Heart right ventricle (tissue), 16 donors: Measurements from ENCODE around the gene DAPL1. TPM values are rescaled to one million over a fixed set of nuclear protein-coding genes. Genes with fewer than 3 reads are reported as not detected.

Experiments
- ATAC-seq, 8 donors: fragments of 200-7000 bp; cut with Tn5 transposase; one replicate each; pipeline ENCODE4 v1.9.1; 2020; ENCODE audit warnings: mild to moderate bottlenecking in 8 of 8, moderate library complexity in 8 of 8, moderate number of reproducible peaks in 1 of 8
- DNase-seq, 2 donors: peaks; one replicate each; pipeline ENCODE4 v3.0.0-alpha.2; 2020
- H3K27ac ChIP-seq, 10 donors: fragments of 200-600 bp; sonication (generic) in 2 of 10; one replicate each; pipeline versions ENCODE4 v1.5.0 to v1.8.0; 2020 to 2022; ENCODE audit warnings: mild to moderate bottlenecking in 3 of 10
- H3K27me3 ChIP-seq, 7 donors: fragments of 200-600 bp; one replicate each; pipeline ENCODE4 v1.8.0; 2021 to 2022; ENCODE audit warnings: mild to moderate bottlenecking in 2 of 7
- H3K36me3 ChIP-seq, 9 donors: fragments of 200-600 bp; sonication (generic) in 1 of 9; one replicate each; pipeline versions ENCODE4 v1.5.0 to v1.8.0; 2020 to 2022; ENCODE audit warnings: mild to moderate bottlenecking in 2 of 9
- H3K4me1 ChIP-seq, 9 donors: fragments of 200-600 bp; sonication (generic) in 1 of 9; one replicate each; pipeline versions ENCODE4 v1.5.0 to v1.8.0; 2020 to 2022; ENCODE audit warnings: mild to moderate bottlenecking in 4 of 9
- H3K4me3 ChIP-seq, 10 donors: fragments of 200-600 bp; sonication (generic) in 2 of 10; one replicate each; pipeline versions ENCODE4 v1.5.0 to v1.8.0; 2020 to 2022; ENCODE audit warnings: mild to moderate bottlenecking in 7 of 10, moderate library complexity in 2 of 10
- H3K9me3 ChIP-seq, 11 donors: fragments of 200-600 bp in 10 of 11; sonication (generic) in 2 of 11; one replicate each; pipeline versions ENCODE4 v1.5.0 to v1.8.0; 2013 to 2022; ENCODE audit warnings: mild to moderate bottlenecking in 2 of 11, control low read depth in 1 of 11, moderate library complexity in 1 of 11
- WGBS, 2 donors: extraction: QIAGEN DNeasy Blood & Tissue Kit; methylation state at CpG; one replicate each; pipeline ENCODE4 v1.1.7; 2013; ENCODE audit warnings: inconsistent platforms in 1 of 2; 5-methylcytosine and 5-hydroxymethylcytosine counted together
- intact Hi-C, 10 donors: fragments of 100-400 bp; cut with DNase I; formaldehyde crosslinking; loops; one replicate each; pipeline versions ENCODE4 v1.11.1 to v1.14.2; 2022
- long read RNA-seq, 3 donors: library from polyadenylated mRNA; unstranded; transcript quantifications; one replicate each; pipeline ENCODE4 v2.0.0, GENCODE V29; 2020 to 2021
- polyA plus RNA-seq, 2 donors: library from polyadenylated mRNA; stranded (reverse); fragments of 200-250 nt; gene quantifications; one replicate each; pipeline ENCODE4 v1.2.3, GENCODE V29; 2013
- total RNA-seq, 10 donors: library from RNA; stranded (reverse); fragmentation: NEBNext Ultra II Directional in 3 of 10; extraction: Animal tissue kit (Norgen Biotek cat#: 25700) in 3 of 10; gene quantifications; one replicate each; pipeline versions ENCODE4 v1.2.1 to v1.2.4, GENCODE V29; 2021 to 2023
- TF ChIP-seq, protein P1 (sequence below), 9 donors: fragments of 200-600 bp; sonication (generic) in 2 of 9; IDR thresholded peaks; one replicate each; pipeline versions ENCODE4 v1.5.0 to v1.8.0; 2021 to 2022; ENCODE audit warnings: antibody characterized with exemption in 9 of 9, mild to moderate bottlenecking in 5 of 9, moderate library complexity in 1 of 9
- donor health status: Arrhythmogenic right ventricular cardiomyopathy.
- donor health status: ischemic (EF 13 %, LVEDD 7.1; RV severe dilation, severe dysfunction).
- donor health status: healthy with polysubstance abuse.
- donor health status: DM: no; HTN: yes; CAD: no.
- donor health status: DM: no; HTN: no; CAD: no.
- donor health status: ischemic (EF 25% LVEDD 6.9; RV normal size, moderate dysfunction).
- donor health status: ischemic (EF 25% LVEDD 5.7; RV mildly dilated, moderate dysfunction).
- donor health status: healthy.
- donor health status: DM: yes; HTN: yes; CAD: no.
- donor health status: Ischemic cardiomyopathy.
- donor health status: ischemic (EF 35%, LVEDD 5.7; RV mildly dilated, moderate dysfunction).
- donor health status: nonischemic (EF 11% LVEDD 7.7; RV severe dilation, severe dysfunction).
- donor health status: DM: yes; HTN: yes; CAD: no.
- donor health status: PGD.
- donor health status: ischemic (EF 29% LVEDD 5.4; RV normal size, mild dysfunction).
- donor health status: nonischemic (EF 23%, LVEDD 6.1; RV moderate dilation, normal function).

Gene DAPL1, protein sequence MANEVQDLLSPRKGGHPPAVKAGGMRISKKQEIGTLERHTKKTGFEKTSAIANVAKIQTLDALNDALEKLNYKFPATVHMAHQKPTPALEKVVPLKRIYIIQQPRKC
- total RNA-seq = not detected
- under 1 TPM in 1 of 2 donors, not detected in 1; 0.87 TPM for polyA plus RNA-seq
- long read RNA-seq, donor 1 = 0 reads
- long read RNA-seq, donor 2 = 0 reads
- long read RNA-seq, donor 3 = 0 reads

DNA sequence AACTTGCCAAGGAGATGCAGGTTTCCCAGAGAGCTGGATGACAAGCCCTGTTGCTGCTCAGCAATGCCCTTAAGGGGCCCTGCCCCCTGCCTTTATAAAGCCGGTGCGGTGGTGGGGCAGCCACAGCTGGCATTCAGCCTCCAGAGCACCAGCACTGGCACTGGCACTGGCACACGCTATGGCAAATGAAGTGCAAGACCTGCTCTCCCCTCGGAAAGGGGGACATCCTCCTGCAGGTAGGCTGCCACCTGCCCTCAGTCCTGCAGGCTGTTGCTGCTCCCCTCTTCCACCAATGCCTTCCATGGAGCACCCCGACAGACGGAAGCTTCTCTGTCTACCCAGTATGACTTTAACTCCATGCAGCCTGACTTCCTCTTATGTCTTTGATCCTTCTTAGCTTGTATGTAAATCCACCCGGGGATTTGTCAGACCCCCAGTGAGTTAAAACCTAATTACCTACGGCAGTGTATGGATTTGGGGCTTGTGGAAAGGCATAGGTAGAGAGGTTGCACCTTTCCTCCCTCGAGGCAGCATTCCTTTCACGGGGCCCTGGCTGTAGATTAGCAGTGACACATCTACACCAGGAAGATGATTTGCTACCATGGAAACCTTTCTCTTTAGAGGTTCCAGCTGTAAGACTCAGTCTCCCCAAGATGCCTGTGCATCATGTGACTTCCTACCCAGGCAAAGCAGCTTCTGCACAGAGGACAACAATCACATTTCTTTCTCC is at the start of gene DAPL1:
Gene DAPL1, plus strand, starts transcription at position 123 of the 730 bp plus-strand sequence. Its CDS starts 56 bp downstream, at position 179.
- Histone ChIP-seq H3K9me3 (no peaks in the 10 kb centered on the region), H3K36me3 (no peaks in the 10 kb centered on the region), H3K4me1 (peaks cover 0 to 4% (median 0%) of the 10 kb centered on the region in 9 donors), H3K4me3 (no peak within 1 kb of the TSS), H3K27ac (no peak within 1 kb of the TSS), H3K27me3 (peaks cover 0 to 4% (median 0%) of the 10 kb centered on the region in 7 donors)
- TF ChIP-seq, protein P1, sequence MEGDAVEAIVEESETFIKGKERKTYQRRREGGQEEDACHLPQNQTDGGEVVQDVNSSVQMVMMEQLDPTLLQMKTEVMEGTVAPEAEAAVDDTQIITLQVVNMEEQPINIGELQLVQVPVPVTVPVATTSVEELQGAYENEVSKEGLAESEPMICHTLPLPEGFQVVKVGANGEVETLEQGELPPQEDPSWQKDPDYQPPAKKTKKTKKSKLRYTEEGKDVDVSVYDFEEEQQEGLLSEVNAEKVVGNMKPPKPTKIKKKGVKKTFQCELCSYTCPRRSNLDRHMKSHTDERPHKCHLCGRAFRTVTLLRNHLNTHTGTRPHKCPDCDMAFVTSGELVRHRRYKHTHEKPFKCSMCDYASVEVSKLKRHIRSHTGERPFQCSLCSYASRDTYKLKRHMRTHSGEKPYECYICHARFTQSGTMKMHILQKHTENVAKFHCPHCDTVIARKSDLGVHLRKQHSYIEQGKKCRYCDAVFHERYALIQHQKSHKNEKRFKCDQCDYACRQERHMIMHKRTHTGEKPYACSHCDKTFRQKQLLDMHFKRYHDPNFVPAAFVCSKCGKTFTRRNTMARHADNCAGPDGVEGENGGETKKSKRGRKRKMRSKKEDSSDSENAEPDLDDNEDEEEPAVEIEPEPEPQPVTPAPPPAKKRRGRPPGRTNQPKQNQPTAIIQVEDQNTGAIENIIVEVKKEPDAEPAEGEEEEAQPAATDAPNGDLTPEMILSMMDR (IDR thresholded peaks at IDR 0.05) = no peak
- WGBS, 2 donors = 28 to 30% methylated on average over 10 of the region's 10 CpGs
- DNase-seq (no peak), ATAC-seq (peak in 1 of 8 donors; percentile 41)
- intact Hi-C loops = no loop called here

DNA sequence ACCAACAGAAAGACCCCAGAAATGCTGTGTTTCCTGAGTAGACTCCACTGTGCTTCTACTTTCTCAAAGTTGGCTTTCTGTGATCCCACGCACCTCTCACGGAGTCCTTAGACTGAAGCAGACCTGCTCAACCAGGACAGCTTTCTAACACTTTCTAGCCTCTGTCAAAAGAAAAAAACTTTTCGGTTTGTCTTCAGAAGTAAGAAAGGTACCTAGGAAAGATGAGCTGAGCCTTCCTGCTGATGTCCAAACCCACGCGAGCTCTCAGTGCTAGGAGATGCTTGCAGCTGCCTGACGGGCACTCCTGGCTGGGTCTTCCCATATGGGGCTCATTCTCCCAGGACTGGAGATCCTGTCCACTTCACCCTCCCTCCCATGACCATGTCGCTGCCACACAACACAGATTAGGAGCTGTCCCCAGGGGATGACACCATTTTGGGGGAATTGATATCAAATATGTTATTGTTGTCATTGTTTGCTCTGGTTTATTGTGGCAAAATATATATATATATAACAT is 49.2 kb upstream of the DAPL1 start:
- 52 to 56% methylated on average over 7 of the region's 7 CpGs for WGBS, 2 donors
- intact Hi-C loops = loop anchor here (1.0 to 10.0 kb wide), 11 partner anchors 79 to 724 kb away; partner anchors contain the start of genes CCDC148 (in 7 of the 10) and PKP4 (in 7 of the 10)
- Histone ChIP-seq H3K27ac (peak overlapping the region in 5 of 10 donors; percentile 18 to 65 (median 36)), H3K9me3 (no peaks in the 10 kb centered on the region), H3K4me1 (peaks cover 13 to 54% (median 45%) of the 10 kb centered on the region in 9 donors), H3K27me3 (peaks cover 0 to 4% (median 0%) of the 10 kb centered on the region in 7 donors), H3K4me3 (no peak overlapping the region), H3K36me3 (no peaks in the 10 kb centered on the region)
- ATAC-seq = no peak
- no peak for DNase-seq
- TF ChIP-seq, protein P1 (IDR thresholded peaks at IDR 0.05) = peak in 1 of 9 donors; percentile 14

GRCh38 chr2:158746488-158746887 is 48.6 kb upstream of the DAPL1 start:
- Histone ChIP-seq H3K36me3 (no peaks in the 10 kb centered on the region), H3K27ac (peak overlapping the region in 3 of 10 donors; percentile 15 to 65 (median 50)), H3K4me1 (peaks cover 13 to 48% (median 40%) of the 10 kb centered on the region in 9 donors), H3K4me3 (no peak overlapping the region), H3K9me3 (no peaks in the 10 kb centered on the region), H3K27me3 (peaks cover 0 to 4% (median 0%) of the 10 kb centered on the region in 7 donors)
- intact Hi-C loops = loop anchor here (5.0 to 10.0 kb wide), 10 partner anchors 79 to 724 kb away; partner anchors contain the start of genes CCDC148 (in 7 of the 10) and PKP4 (in 7 of the 10)
- TF ChIP-seq, protein P1 (IDR thresholded peaks at IDR 0.05) = no peak
- no peak for ATAC-seq
- no peak for DNase-seq
- WGBS, 2 donors = 58 to 61% methylated on average over 6 of the region's 6 CpGs

GRCh38 chr2:158747281-158747680 is 47.8 kb upstream of the DAPL1 start:
- TF ChIP-seq, protein P1 (IDR thresholded peaks at IDR 0.05) = no peak
- intact Hi-C loops = loop anchor here (5.0 to 10.0 kb wide), 10 partner anchors 80 to 725 kb away; partner anchors contain the start of genes CCDC148 (in 7 of the 10) and PKP4 (in 7 of the 10)
- peaks cover 7 to 40% (median 34%) of the 10 kb centered on the region in 9 donors for H3K4me1 ChIP-seq
- no peak for DNase-seq
- H3K4me3 ChIP-seq = no peak overlapping the region
- 72 to 75% methylated on average over 2 of the region's 2 CpGs for WGBS, 2 donors
- H3K36me3 ChIP-seq = no peaks in the 10 kb centered on the region
- H3K9me3 ChIP-seq = no peaks in the 10 kb centered on the region
- no peak for ATAC-seq
- peaks cover 0 to 4% (median 0%) of the 10 kb centered on the region in 7 donors for H3K27me3 ChIP-seq
- no peak overlapping the region for H3K27ac ChIP-seq
